ENCODE measurements around the gene MAMDC2. TPM values are rescaled to one million over a fixed set of nuclear protein-coding genes. Genes with fewer than 3 reads are reported as not detected.

MAMDC2 gene
- polyA plus RNA-seq, 2 of the 4 experiments (the other 2 are of a cell fraction): 0.30 to 0.34 TPM

DNA sequence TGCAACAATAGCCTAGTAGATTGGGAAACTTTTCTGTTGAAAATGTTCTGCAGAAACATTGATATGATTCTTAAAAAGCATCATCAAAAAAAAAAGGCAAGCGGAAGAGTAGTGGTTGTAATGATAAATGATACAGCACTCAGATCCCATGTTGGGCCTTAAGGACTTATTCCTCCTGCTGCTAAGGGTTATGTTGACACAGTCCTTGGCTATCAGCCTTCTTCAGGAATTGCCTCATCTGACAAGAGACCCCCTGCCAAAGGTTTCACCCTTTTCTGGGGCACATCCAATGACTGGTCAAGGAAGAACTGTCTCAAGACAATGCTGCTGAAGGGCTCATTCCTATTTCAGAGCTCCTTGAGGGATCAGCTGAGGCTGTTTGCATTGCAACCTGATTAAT, 44.3 kb upstream of the MAMDC2 start:
- H3K4me2 ChIP-seq: no peak overlapping the region
- ChIA-PET POLR2A (no interaction called here), CTCF (no interaction called here)
- no peak overlapping the region for H3K27ac ChIP-seq
- FAIRE-seq (no peak), ATAC-seq (no peak), DNase-seq (ENCODE audit: low read depth in 1 of 2, low spot score in 1 of 2) (no peak)
- no peak overlapping the region for H3K4me3 ChIP-seq
- WGBS (ENCODE audit: missing lambda C conversion rate): 91% methylated on average over 1 of the region's 1 CpG
- no peaks in the 10 kb centered on the region for H3K9me3 ChIP-seq
- no peaks in the 10 kb centered on the region for H3K4me1 ChIP-seq
- TF ChIP-seq RARB (CRISPR knock-in tag; IDR thresholded peaks at IDR 0.05): no peak
- no peak for TF ChIP-seq BHLHE40 (IDR thresholded peaks at IDR 0.05; ENCODE audit: low read depth, low read length)
- TF ChIP-seq, protein P1, sequence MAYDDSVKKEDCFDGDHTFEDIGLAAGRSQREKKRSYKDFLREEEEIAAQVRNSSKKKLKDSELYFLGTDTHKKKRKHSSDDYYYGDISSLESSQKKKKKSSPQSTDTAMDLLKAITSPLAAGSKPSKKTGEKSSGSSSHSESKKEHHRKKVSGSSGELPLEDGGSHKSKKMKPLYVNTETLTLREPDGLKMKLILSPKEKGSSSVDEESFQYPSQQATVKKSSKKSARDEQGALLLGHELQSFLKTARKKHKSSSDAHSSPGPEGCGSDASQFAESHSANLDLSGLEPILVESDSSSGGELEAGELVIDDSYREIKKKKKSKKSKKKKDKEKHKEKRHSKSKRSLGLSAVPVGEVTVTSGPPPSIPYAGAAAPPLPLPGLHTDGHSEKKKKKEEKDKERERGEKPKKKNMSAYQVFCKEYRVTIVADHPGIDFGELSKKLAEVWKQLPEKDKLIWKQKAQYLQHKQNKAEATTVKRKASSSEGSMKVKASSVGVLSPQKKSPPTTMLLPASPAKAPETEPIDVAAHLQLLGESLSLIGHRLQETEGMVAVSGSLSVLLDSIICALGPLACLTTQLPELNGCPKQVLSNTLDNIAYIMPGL (CRISPR knock-in tag; IDR thresholded peaks at IDR 0.05; ENCODE audit: borderline replicate concordance): no peak
- TF ChIP-seq GATA3 (IDR thresholded peaks at IDR 0.05; ENCODE audit: borderline replicate concordance): no peak
- TF ChIP-seq CBX2 (IDR thresholded peaks at IDR 0.05; ENCODE audit: borderline replicate concordance, low read depth): no peak
- TF ChIP-seq, protein P2, sequence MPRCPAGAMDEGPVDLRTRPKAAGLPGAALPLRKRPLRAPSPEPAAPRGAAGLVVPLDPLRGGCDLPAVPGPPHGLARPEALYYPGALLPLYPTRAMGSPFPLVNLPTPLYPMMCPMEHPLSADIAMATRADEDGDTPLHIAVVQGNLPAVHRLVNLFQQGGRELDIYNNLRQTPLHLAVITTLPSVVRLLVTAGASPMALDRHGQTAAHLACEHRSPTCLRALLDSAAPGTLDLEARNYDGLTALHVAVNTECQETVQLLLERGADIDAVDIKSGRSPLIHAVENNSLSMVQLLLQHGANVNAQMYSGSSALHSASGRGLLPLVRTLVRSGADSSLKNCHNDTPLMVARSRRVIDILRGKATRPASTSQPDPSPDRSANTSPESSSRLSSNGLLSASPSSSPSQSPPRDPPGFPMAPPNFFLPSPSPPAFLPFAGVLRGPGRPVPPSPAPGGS (IDR thresholded peaks at IDR 0.05): no peak
- TF ChIP-seq, protein P3, sequence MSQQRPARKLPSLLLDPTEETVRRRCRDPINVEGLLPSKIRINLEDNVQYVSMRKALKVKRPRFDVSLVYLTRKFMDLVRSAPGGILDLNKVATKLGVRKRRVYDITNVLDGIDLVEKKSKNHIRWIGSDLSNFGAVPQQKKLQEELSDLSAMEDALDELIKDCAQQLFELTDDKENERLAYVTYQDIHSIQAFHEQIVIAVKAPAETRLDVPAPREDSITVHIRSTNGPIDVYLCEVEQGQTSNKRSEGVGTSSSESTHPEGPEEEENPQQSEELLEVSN (IDR thresholded peaks at IDR 0.05; ENCODE audit: borderline replicate concordance, low read depth): no peak
- no peak for TF ChIP-seq RNF2 (IDR thresholded peaks at IDR 0.05; ENCODE audit: borderline replicate concordance, low read depth)
- no peak for TF ChIP-seq PHF8 (IDR thresholded peaks at IDR 0.05; ENCODE audit: borderline replicate concordance, low read depth)
- no peak for TF ChIP-seq MYC (IDR thresholded peaks at IDR 0.05; ENCODE audit: borderline replicate concordance, low read length)
- TF ChIP-seq CHD2 (IDR thresholded peaks at IDR 0.05; ENCODE audit: low read length, partially characterized antibody): no peak
- TF ChIP-seq FOSL2 (IDR thresholded peaks at IDR 0.05): no peak
- no peak for TF ChIP-seq FOSL2 (CRISPR knock-in tag; IDR thresholded peaks at IDR 0.05)
- TF ChIP-seq EP300 (IDR thresholded peaks at IDR 0.05): no peak
- TF ChIP-seq MAZ (IDR thresholded peaks at IDR 0.05; ENCODE audit: borderline replicate concordance, low read depth, low read length): no peak

DNA sequence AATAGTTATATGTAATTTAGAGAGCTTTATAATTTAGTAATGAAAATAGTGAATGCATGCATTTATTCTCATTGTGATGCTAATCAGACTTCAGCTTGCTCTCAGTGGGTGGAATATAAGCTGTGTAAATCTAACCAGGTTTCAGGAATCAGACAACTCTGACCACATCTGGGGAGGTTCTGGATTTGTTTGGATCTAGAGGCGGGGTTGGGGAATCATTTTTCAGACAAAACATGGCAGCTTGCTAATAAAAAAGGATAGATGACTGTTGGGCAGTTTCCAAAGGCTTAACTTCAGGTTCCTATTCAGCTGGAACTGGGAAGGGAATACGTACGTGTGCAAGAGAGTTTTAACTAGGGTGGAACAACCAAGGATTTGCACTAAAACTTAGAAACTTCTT, 43.2 kb upstream of the MAMDC2 start:
- ChIA-PET POLR2A (no interaction called here), CTCF (interaction anchor here (1.0 to 1.5 kb wide), 2 partner anchors 29 to 80 kb away, joined by 3 to 4 read pairs; no protein-coding TSS in a partner anchor)
- no peak overlapping the region for H3K27ac ChIP-seq
- no peak overlapping the region for H3K4me3 ChIP-seq
- H3K4me1 ChIP-seq: no peaks in the 10 kb centered on the region
- TF ChIP-seq, protein P4, sequence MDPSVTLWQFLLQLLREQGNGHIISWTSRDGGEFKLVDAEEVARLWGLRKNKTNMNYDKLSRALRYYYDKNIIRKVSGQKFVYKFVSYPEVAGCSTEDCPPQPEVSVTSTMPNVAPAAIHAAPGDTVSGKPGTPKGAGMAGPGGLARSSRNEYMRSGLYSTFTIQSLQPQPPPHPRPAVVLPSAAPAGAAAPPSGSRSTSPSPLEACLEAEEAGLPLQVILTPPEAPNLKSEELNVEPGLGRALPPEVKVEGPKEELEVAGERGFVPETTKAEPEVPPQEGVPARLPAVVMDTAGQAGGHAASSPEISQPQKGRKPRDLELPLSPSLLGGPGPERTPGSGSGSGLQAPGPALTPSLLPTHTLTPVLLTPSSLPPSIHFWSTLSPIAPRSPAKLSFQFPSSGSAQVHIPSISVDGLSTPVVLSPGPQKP (IDR thresholded peaks at IDR 0.05; ENCODE audit: low read depth, low read length): no peak
- TF ChIP-seq, protein P5, sequence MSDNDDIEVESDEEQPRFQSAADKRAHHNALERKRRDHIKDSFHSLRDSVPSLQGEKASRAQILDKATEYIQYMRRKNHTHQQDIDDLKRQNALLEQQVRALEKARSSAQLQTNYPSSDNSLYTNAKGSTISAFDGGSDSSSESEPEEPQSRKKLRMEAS (IDR thresholded peaks at IDR 0.05): no peak
- TF ChIP-seq POLR2A (IDR thresholded peaks at IDR 0.05; ENCODE audit: low read length) (no peak), MYC (IDR thresholded peaks at IDR 0.05; ENCODE audit: borderline replicate concordance, low read length) (no peak), NFE2L2 (conservative IDR thresholded peaks at IDR 0.05; ENCODE audit: low read length) (no peak), CHD2 (IDR thresholded peaks at IDR 0.05; ENCODE audit: low read length, partially characterized antibody) (no peak), CHD4 (IDR thresholded peaks at IDR 0.05; ENCODE audit: borderline replicate concordance) (no peak)
- no peak for ATAC-seq
- no peak overlapping the region for H3K4me2 ChIP-seq
- no peaks in the 10 kb centered on the region for H3K9me3 ChIP-seq
- DNase-seq (ENCODE audit: low read depth in 1 of 2, low spot score in 1 of 2): no peak
- no peak for FAIRE-seq
- WGBS (ENCODE audit: missing lambda C conversion rate): 44% methylated on average over 3 of the region's 3 CpGs
